HG02798 (cell line): ENCODE data around the gene WDR53.
"Not testable (repeated sequence)": the region's sequence is repeated elsewhere in the genome, so short reads cannot be mapped to it uniquely, and the experiment has no call there.

Experiments
- ATAC-seq: cut with Tn5 transposase; IDR thresholded peaks from one replicate; pipeline ENCODE4 v1.9.1; 2021; ENCODE audit warnings: mild to moderate bottlenecking; ENCODE audit not compliant: unreplicated experiment, poor library complexity

WDR53 gene

DNA sequence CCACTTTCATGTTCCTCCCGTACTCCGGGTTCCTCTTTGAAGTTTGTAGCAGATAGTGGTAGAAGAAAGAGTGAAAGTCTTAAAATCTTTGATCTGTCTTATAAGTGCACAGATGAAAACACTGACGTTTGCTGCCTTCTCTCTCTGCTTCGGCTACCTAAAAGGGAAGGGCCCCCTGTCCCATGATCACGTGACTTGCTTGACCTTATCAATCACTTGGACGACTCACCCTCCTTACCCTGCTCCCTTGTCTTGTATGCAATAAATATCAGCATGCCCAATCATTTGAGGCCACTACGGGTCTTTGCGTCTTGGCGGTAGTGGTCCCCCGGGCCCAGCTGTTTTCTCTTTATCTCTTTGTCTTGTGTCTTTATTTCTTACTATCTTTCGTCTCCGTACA, 47.1 kb downstream of the WDR53 start:
- ATAC-seq: not testable (repeated sequence)

GRCh38 chr3:196519718-196520082, 48.7 kb downstream of the WDR53 start:
- ATAC-seq: no peak

- ATAC-seq: no peak
Measured at GRCh38 chr3:196518966-196519717, 49.2 kb downstream of the WDR53 start.

DNA sequence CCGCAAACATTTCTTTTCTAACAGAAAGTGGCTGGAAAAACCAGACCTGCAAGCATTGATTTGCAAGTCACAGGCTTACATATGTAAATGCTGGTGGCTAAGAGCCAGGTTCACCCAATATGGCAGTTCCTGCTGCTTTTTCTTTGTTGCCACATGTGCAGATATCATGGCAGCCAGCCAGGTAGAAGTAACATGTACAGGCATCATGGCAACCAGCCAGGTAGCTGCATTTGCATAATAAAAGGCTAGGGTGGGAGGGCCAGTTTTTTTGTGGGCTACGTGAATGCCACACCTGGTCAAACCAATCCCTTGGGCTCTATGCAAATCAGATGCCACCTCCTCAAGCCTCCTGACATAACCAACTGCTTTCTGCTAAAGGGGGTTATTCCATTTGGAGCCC, 50.4 kb downstream of the WDR53 start:
- ATAC-seq: no peak

GRCh38 chr3:196517162-196517800, 51.1 kb downstream of the WDR53 start:
- ATAC-seq: no peak

DNA sequence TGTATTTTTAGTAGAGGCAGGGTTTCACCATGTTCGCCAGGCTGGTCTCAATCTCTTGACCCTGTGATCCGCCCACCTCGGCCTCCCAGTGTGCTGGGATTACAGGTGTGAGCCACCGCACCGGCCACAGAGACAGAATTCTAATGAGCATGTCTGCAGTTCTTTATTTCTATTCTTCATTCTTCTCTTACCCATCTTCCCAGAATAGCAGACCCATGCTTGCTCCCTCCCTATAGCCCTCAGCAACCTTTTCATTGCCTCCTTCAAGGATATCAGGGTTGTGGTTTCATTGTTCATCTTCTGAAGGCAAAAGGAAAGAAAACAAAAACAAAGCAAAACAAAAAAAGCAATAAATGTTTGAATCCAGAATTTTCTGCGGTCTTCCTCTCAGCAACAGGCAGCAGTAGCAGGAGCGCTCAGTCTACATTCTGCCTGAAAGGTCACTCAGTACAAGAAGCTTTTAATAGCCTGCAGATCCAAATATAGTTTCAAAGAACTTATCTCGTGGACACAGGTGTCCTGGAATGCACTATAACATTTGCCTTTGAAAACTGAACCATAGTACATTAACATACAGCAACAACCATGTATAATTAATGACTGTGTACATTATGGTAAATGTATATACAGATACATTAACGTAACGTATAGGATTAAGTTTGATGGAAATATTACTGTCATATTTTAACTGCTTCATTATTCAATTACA, 53.3 kb downstream of the WDR53 start, which contains the start of gene SMCO1:
Gene SMCO1 (minus strand): TSS at position 434 of the 709 bp plus-strand sequence. CDS start 137 bp downstream, at position 297.
- ATAC-seq: no peak

- ATAC-seq: no peak
Measured at GRCh38 chr3:196514350-196514716, 54.0 kb downstream of the WDR53 start.

GRCh38 chr3:196513697-196514349, 54.5 kb downstream of the WDR53 start:
- ATAC-seq: no peak

GRCh38 chr3:196511646-196512425, 56.5 kb downstream of the WDR53 start:
- not testable (repeated sequence) for ATAC-seq

DNA sequence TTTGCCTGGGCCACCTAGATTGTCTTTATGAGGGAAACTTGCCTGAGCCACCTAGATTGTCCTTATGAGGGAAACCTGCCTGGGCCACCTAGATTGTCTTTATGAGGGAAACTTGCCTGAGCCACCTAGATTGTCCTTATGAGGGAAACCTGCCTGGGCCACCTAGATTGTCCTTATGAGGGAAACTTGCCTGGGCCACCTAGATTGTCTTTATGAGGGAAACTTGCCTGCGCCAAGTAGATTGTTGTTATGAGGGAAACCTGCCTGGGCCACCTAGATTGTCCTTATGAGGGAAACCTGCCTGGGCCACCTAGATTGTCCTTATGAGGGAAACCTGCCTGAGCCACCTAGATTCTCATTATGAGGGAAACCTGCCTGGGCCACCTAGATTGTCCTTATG, 57.2 kb downstream of the WDR53 start:
- ATAC-seq: not testable (repeated sequence)

- no peak for ATAC-seq
Measured at GRCh38 chr3:196506687-196507086, 61.7 kb downstream of the WDR53 start.

DNA sequence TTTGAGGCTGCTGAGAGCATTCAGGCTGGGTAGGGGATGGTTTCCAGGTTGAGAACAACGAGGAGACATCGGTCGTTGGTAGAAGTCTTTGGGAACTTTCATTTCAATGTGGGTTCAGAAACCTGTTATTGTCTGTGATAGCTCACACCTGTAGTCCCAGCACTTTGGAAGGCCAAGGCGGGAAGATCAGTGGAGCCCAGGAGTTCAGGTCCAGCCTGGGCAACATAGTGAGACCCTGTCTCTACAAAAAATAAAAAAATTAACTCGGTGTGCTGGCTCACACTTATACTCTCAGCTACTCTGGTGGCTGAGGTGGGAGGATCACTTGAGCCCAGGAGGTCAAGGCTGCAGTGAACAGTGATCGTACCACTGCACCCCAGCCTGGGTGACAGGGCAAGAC, 63.8 kb downstream of the WDR53 start:
- no peak for ATAC-seq
